ENCODE measurements around the gene CACNA1D. TPM values are rescaled to one million over a fixed set of nuclear protein-coding genes. Genes with fewer than 3 reads are reported as not detected.

The CACNA1D gene
- total RNA-seq, 1 donor from 2014 or later: 0.95 TPM

GRCh38 chr3:53650424-53650823, 156.0 kb downstream of the CACNA1D start:
- DNase-seq (ENCODE audit: low spot score): no peak
- Mint-ChIP-seq H3K4me1 (ENCODE audit: low read depth) (no peaks in the 10 kb centered on the region), H3K4me3 (ENCODE audit: unreplicated experiment) (no peak overlapping the region), H3K9me3 (ENCODE audit: low read depth) (peaks cover 17% of the 10 kb centered on the region), H3K27ac (ENCODE audit: unreplicated experiment) (no peak overlapping the region), H3K36me3 (ENCODE audit: low read depth) (no peaks in the 10 kb centered on the region), H3K27me3 (ENCODE audit: low read depth) (peaks cover 22% of the 10 kb centered on the region)
- TF ChIP-seq, protein P1, sequence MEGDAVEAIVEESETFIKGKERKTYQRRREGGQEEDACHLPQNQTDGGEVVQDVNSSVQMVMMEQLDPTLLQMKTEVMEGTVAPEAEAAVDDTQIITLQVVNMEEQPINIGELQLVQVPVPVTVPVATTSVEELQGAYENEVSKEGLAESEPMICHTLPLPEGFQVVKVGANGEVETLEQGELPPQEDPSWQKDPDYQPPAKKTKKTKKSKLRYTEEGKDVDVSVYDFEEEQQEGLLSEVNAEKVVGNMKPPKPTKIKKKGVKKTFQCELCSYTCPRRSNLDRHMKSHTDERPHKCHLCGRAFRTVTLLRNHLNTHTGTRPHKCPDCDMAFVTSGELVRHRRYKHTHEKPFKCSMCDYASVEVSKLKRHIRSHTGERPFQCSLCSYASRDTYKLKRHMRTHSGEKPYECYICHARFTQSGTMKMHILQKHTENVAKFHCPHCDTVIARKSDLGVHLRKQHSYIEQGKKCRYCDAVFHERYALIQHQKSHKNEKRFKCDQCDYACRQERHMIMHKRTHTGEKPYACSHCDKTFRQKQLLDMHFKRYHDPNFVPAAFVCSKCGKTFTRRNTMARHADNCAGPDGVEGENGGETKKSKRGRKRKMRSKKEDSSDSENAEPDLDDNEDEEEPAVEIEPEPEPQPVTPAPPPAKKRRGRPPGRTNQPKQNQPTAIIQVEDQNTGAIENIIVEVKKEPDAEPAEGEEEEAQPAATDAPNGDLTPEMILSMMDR (IDR thresholded peaks at IDR 0.05): no peak

DNA sequence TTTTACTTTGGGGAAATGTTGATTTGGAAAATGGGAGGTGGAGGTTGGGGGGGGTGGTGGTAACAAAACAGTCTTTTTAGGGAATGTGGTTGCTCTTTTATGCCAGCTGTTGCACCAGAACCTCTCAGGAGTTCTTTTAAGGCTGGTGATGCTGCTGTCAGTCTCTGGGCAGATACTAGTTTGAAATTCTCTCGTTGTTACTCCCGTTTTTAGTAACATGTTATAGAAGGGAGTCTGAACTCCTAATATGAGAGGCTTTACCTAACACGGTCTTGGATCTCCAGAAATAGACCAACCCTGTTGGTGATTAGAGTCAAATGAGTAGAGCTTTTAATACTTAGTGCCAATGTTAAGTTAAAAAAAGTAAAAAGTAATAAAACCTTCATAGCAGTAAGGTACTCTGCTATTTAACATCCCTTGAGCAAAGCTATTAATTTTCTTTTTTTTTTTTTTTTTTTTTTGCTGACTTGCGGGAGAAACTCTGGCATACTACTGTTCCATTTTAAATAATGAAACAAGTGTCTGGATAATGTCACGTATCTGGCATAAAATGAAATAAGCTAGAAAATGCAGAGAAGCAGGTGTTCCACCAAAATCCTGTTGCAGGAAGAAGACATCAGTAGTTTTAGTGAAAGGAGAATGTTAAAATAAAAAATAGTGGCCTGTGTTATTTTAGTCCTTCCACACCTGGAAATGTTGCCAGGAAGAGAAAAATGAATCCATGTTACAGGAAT, 156.7 kb downstream of the CACNA1D start:
- no peaks in the 10 kb centered on the region for H3K36me3 Mint-ChIP-seq (ENCODE audit: low read depth)
- H3K4me3 Mint-ChIP-seq (ENCODE audit: unreplicated experiment): no peak overlapping the region
- DNase-seq (ENCODE audit: low spot score): no peak
- peaks cover 17% of the 10 kb centered on the region for H3K9me3 Mint-ChIP-seq (ENCODE audit: low read depth)
- H3K4me1 Mint-ChIP-seq (ENCODE audit: low read depth): no peaks in the 10 kb centered on the region
- TF ChIP-seq, protein P1 (IDR thresholded peaks at IDR 0.05): no peak
- no peak overlapping the region for H3K27ac Mint-ChIP-seq (ENCODE audit: unreplicated experiment)
- peaks cover 17% of the 10 kb centered on the region for H3K27me3 Mint-ChIP-seq (ENCODE audit: low read depth)

GRCh38 chr3:53651927-53652326, 157.5 kb downstream of the CACNA1D start:
- TF ChIP-seq, protein P1 (IDR thresholded peaks at IDR 0.05): no peak
- peaks cover 17% of the 10 kb centered on the region for H3K9me3 Mint-ChIP-seq (ENCODE audit: low read depth)
- no peak overlapping the region for H3K4me3 Mint-ChIP-seq (ENCODE audit: unreplicated experiment)
- no peak overlapping the region for H3K27ac Mint-ChIP-seq (ENCODE audit: unreplicated experiment)
- DNase-seq (ENCODE audit: low spot score): no peak
- peaks cover 18% of the 10 kb centered on the region for H3K27me3 Mint-ChIP-seq (ENCODE audit: low read depth)
- H3K4me1 Mint-ChIP-seq (ENCODE audit: low read depth): no peaks in the 10 kb centered on the region
- no peaks in the 10 kb centered on the region for H3K36me3 Mint-ChIP-seq (ENCODE audit: low read depth)

GRCh38 chr3:53657651-53658050, 163.2 kb downstream of the CACNA1D start:
- no peak for DNase-seq (ENCODE audit: low spot score)
- Mint-ChIP-seq H3K4me3 (ENCODE audit: unreplicated experiment) (no peak overlapping the region), H3K9me3 (ENCODE audit: low read depth) (peaks cover 36% of the 10 kb centered on the region), H3K27ac (ENCODE audit: unreplicated experiment) (no peak overlapping the region), H3K27me3 (ENCODE audit: low read depth) (peaks cover 7% of the 10 kb centered on the region), H3K36me3 (ENCODE audit: low read depth) (no peaks in the 10 kb centered on the region), H3K4me1 (ENCODE audit: low read depth) (no peaks in the 10 kb centered on the region)
- TF ChIP-seq, protein P1 (IDR thresholded peaks at IDR 0.05): no peak

- Mint-ChIP-seq H3K4me1 (ENCODE audit: low read depth) (no peaks in the 10 kb centered on the region), H3K4me3 (ENCODE audit: unreplicated experiment) (no peak overlapping the region), H3K27ac (ENCODE audit: unreplicated experiment) (no peak overlapping the region), H3K36me3 (ENCODE audit: low read depth) (no peaks in the 10 kb centered on the region), H3K27me3 (ENCODE audit: low read depth) (peaks cover 7% of the 10 kb centered on the region), H3K9me3 (ENCODE audit: low read depth) (peaks cover 34% of the 10 kb centered on the region)
- DNase-seq (ENCODE audit: low spot score): no peak
- TF ChIP-seq, protein P1 (IDR thresholded peaks at IDR 0.05): no peak
These were observed 164.3 kb downstream of the CACNA1D start for GRCh38 chr3:53658613-53659193.
